GM12892 (cell line): ENCODE results near the gene DNAJC5.

Source experiments
- POLR2A ChIP-seq: IDR thresholded peaks from 2 replicates; pipeline ENCODE4 v1.6.1; 2011; ENCODE audit warnings: low read depth, low read length, control low read depth
- POLR2AphosphoS5 ChIP-seq: IDR thresholded peaks from 2 replicates; pipeline ENCODE4 v1.6.1; 2011; ENCODE audit warnings: low read depth, low read length, control low read depth

- no peak for TF ChIP-seq POLR2A
- TF ChIP-seq POLR2AphosphoS5: no peak
Measured at GRCh38 chr20:63962426-63963347, 67.8 kb downstream of the DNAJC5 start.
